HepG2 (cell line): ENCODE data around the gene DAPK3. TPM values are rescaled to one million over a fixed set of nuclear protein-coding genes. Genes with fewer than 3 reads are reported as not detected.
A peak's percentile ranks its signal among the peaks of the same experiment; 100 is the strongest.

Experiments used
- GABPA ChIP-seq, 2 experiments: IDR thresholded peaks; 2 replicates each; pipeline ENCODE4 v1.6.1; 2011 to 2016; ENCODE audit warnings: low read depth in 2 of 2, low read length in 1 of 2, missing biosample characterization in 1 of 2, missing genetic modification characterization in 1 of 2
- MAX ChIP-seq: IDR thresholded peaks from 2 replicates; pipeline ENCODE4 v1.6.1; 2012; ENCODE audit warnings: inconsistent platforms
- MXD3 ChIP-seq: IDR thresholded peaks from 2 replicates; pipeline ENCODE4 v1.6.1; 2016; ENCODE audit warnings: mild to moderate bottlenecking, missing biosample characterization, missing genetic modification reagents
- MYNN ChIP-seq: sonication (generic); formaldehyde crosslinking; IDR thresholded peaks from 2 replicates; pipeline ENCODE4 v1.4.0; 2020; ENCODE audit warnings: mild to moderate bottlenecking, low read depth, missing genetic modification reagents
- RFX3 ChIP-seq: IDR thresholded peaks from 2 replicates; pipeline ENCODE4 v1.6.1; 2016; ENCODE audit warnings: missing biosample characterization, missing genetic modification reagents
- STAT6 ChIP-seq: sonication (generic); formaldehyde crosslinking; IDR thresholded peaks from 2 replicates; pipeline ENCODE4 v1.4.0; 2020; ENCODE audit warnings: missing genetic modification reagents, mild to moderate bottlenecking, borderline replicate concordance
- THYN1 ChIP-seq: sonication (generic); formaldehyde crosslinking; IDR thresholded peaks from 2 replicates; pipeline ENCODE4 v1.8.1; 2023; ENCODE audit warnings: low read depth, mild to moderate bottlenecking, moderate library complexity, missing genetic modification reagents, borderline replicate concordance
- ZBTB38 ChIP-seq: sonication (generic); formaldehyde crosslinking; IDR thresholded peaks from 2 replicates; pipeline ENCODE4 v1.5.1; 2020; ENCODE audit warnings: mild to moderate bottlenecking, missing genetic modification reagents
- ZBTB7A ChIP-seq: sonication (generic); formaldehyde crosslinking; IDR thresholded peaks from 2 replicates; pipeline ENCODE4 v1.8.0; 2022; ENCODE audit warnings: mild to moderate bottlenecking, missing genetic modification reagents
- ZNF101 ChIP-seq: sonication (generic); formaldehyde crosslinking; IDR thresholded peaks from 2 replicates; pipeline ENCODE4 v1.4.0; 2020; ENCODE audit warnings: mild to moderate bottlenecking, low read depth, missing genetic modification reagents, borderline replicate concordance
- ZNF121 ChIP-seq: sonication (generic); formaldehyde crosslinking; IDR thresholded peaks from 2 replicates; pipeline ENCODE4 v1.5.0; 2020; ENCODE audit warnings: mild to moderate bottlenecking, missing genetic modification reagents
- ZNF260 ChIP-seq: sonication (generic); formaldehyde crosslinking; IDR thresholded peaks from 2 replicates; pipeline ENCODE4 v1.4.0; 2020; ENCODE audit warnings: missing genetic modification reagents, low read depth, mild to moderate bottlenecking, borderline replicate concordance
- ZNF281 ChIP-seq: sonication (generic); formaldehyde crosslinking; IDR thresholded peaks from 2 replicates; pipeline ENCODE4 v1.4.0; 2020; ENCODE audit warnings: missing genetic modification reagents, borderline replicate concordance
- ZNF546 ChIP-seq: sonication (generic); formaldehyde crosslinking; conservative IDR thresholded peaks from 2 replicates; pipeline ENCODE4 v1.8.1; 2023; ENCODE audit warnings: mild to moderate bottlenecking, missing genetic modification reagents
- ZNF563 ChIP-seq: sonication (generic); formaldehyde crosslinking; IDR thresholded peaks from 2 replicates; pipeline ENCODE4 v1.8.0; 2022; ENCODE audit warnings: mild to moderate bottlenecking, moderate library complexity, missing genetic modification reagents
- ZNF780A ChIP-seq: sonication (generic); formaldehyde crosslinking; IDR thresholded peaks from 2 replicates; pipeline ENCODE4 v1.8.0; 2022; ENCODE audit warnings: mild to moderate bottlenecking, missing genetic modification reagents, moderate library complexity
- polyA plus RNA-seq, 8 experiments: library from polyadenylated mRNA; depleted of rRNA in 3 of 8; stranded (reverse) in 7 of 8; unstranded in 1 of 8; fragments of >200 nt; fragmentation: Illumina TruSeq in 4 of 8; extraction: Trizol in 4 of 8; gene quantifications; 2 replicates each; pipeline versions ENCODE4 v1.2.1 to v1.2.3, GENCODE V29; 2011 to 2016; ENCODE audit warnings: low read depth in 4 of 8, missing spikeins in 1 of 8, mixed read lengths in 1 of 8; ENCODE audit not compliant: insufficient read depth in 1 of 8
- total RNA-seq, 5 experiments: library from RNA; depleted of rRNA; stranded (reverse); fragments of >200 nt; fragmentation: Illumina TruSeq; extraction: Trizol; gene quantifications; 2 replicates each; pipeline ENCODE4 v1.2.3, GENCODE V29; 2016; ENCODE audit warnings: low read depth in 1 of 5
- TF ChIP-seq, protein P1 (sequence below): sonication (generic); formaldehyde crosslinking; IDR thresholded peaks from 2 replicates; pipeline ENCODE4 v1.5.0; 2020; ENCODE audit warnings: mild to moderate bottlenecking, missing genetic modification reagents, moderate library complexity
- TF ChIP-seq, protein P2 (sequence below): sonication (generic); formaldehyde crosslinking; IDR thresholded peaks from 2 replicates; pipeline ENCODE4 v1.4.0; 2020; ENCODE audit warnings: mild to moderate bottlenecking, missing genetic modification reagents

DAPK3 gene
- total and polyA plus RNA-seq, 2 of the 13 experiments (the other 11 are each of a cell fraction or from before 2014, with no cell fraction given), result 30.5 to 37.3 TPM

- TF ChIP-seq, protein P1, sequence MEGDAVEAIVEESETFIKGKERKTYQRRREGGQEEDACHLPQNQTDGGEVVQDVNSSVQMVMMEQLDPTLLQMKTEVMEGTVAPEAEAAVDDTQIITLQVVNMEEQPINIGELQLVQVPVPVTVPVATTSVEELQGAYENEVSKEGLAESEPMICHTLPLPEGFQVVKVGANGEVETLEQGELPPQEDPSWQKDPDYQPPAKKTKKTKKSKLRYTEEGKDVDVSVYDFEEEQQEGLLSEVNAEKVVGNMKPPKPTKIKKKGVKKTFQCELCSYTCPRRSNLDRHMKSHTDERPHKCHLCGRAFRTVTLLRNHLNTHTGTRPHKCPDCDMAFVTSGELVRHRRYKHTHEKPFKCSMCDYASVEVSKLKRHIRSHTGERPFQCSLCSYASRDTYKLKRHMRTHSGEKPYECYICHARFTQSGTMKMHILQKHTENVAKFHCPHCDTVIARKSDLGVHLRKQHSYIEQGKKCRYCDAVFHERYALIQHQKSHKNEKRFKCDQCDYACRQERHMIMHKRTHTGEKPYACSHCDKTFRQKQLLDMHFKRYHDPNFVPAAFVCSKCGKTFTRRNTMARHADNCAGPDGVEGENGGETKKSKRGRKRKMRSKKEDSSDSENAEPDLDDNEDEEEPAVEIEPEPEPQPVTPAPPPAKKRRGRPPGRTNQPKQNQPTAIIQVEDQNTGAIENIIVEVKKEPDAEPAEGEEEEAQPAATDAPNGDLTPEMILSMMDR (CRISPR knock-in tag), result 0 out of 2 replicates have a peak, but pooled peaks have one; percentile 29
- no peak for TF ChIP-seq MXD3 (CRISPR knock-in tag)
- no peak for TF ChIP-seq ZNF780A (CRISPR knock-in tag)
- no peak for TF ChIP-seq ZNF563 (CRISPR knock-in tag)
- TF ChIP-seq ZBTB7A (CRISPR knock-in tag), result no peak
- TF ChIP-seq GABPA (IDR thresholded peaks at IDR 0.05; ENCODE audit: low read depth, low read length), result no peak
- no peak for TF ChIP-seq GABPA (CRISPR knock-in tag; IDR thresholded peaks at IDR 0.05; ENCODE audit: low read depth)
- TF ChIP-seq, protein P2, sequence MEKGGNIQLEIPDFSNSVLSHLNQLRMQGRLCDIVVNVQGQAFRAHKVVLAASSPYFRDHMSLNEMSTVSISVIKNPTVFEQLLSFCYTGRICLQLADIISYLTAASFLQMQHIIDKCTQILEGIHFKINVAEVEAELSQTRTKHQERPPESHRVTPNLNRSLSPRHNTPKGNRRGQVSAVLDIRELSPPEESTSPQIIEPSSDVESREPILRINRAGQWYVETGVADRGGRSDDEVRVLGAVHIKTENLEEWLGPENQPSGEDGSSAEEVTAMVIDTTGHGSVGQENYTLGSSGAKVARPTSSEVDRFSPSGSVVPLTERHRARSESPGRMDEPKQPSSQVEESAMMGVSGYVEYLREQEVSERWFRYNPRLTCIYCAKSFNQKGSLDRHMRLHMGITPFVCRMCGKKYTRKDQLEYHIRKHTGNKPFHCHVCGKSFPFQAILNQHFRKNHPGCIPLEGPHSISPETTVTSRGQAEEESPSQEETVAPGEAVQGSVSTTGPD, result no peak
- no peak for TF ChIP-seq ZNF260
- TF ChIP-seq MYNN (CRISPR knock-in tag), result 0 out of 2 replicates have a peak, but pooled peaks have one; percentile 25
- TF ChIP-seq ZBTB38 (CRISPR knock-in tag), result peak; percentile 37; the same call in 1 of the 2 replicates
- TF ChIP-seq ZNF546 (CRISPR knock-in tag), result no peak
- 0 out of 2 replicates have a peak, but pooled peaks have one; percentile 14 for TF ChIP-seq ZNF121 (CRISPR knock-in tag)
- 0 out of 2 replicates have a peak, but pooled peaks have one; percentile 12 for TF ChIP-seq MAX
- no peak for TF ChIP-seq STAT6 (CRISPR knock-in tag)
- TF ChIP-seq THYN1 (CRISPR knock-in tag), result no peak
- peak; percentile 61; the same call in 1 of the 2 replicates for TF ChIP-seq ZNF281
- no peak for TF ChIP-seq RFX3 (CRISPR knock-in tag)
- no peak for TF ChIP-seq ZNF101 (CRISPR knock-in tag)
Observed at GRCh38 chr19:3969435-3970312, 1.2 kb downstream of the DAPK3 start (continued).
